Sigmoid colon (tissue), 4 donors: ENCODE results near the gene CCNI2.

ENCODE experiments used
- CTCF ChIP-seq, 4 experiments: fragments of 450-650 bp in 3 of 4; fragments of 200-600 bp in 1 of 4; IDR thresholded peaks; one replicate each; pipeline ENCODE4 v1.5.1; 2016 to 2019; ENCODE audit warnings: antibody characterized with exemption in 4 of 4, mild to moderate bottlenecking in 3 of 4, moderate library complexity in 2 of 4
- EP300 ChIP-seq, 4 donors: sonication (generic); formaldehyde crosslinking; IDR thresholded peaks; one replicate each; pipeline ENCODE4 v1.6.1; 2017; ENCODE audit warnings: antibody characterized with exemption in 4 of 4
- POLR2A ChIP-seq, 2 donors: fragments of 450-650 bp; IDR thresholded peaks; one replicate each; pipeline ENCODE4 v1.6.1; 2016; ENCODE audit warnings: antibody characterized with exemption in 2 of 2, mild to moderate bottlenecking in 2 of 2, moderate library complexity in 2 of 2
- POLR2AphosphoS5 ChIP-seq, 4 donors: sonication (generic); formaldehyde crosslinking; IDR thresholded peaks; one replicate each; pipeline ENCODE4 v1.6.1; 2017; ENCODE audit warnings: antibody characterized with exemption in 4 of 4

- TF ChIP-seq CTCF (IDR thresholded peaks at IDR 0.05) (no peak), POLR2A (IDR thresholded peaks at IDR 0.05) (no peak), POLR2AphosphoS5 (IDR thresholded peaks at IDR 0.05) (no peak), EP300 (IDR thresholded peaks at IDR 0.05) (no peak)
Observed at GRCh38 chr5:132778856-132779255, 31.6 kb downstream of the CCNI2 start.
